Activated T-helper 2 cell treated with anti-CD3 and anti-CD28 coated beads, Interferon-gamma antibody, Interleukin-2, Interleukin-4, amounts not matched to agents 10 μg/mL and 5 μg/mL and 100 μg/mL, durations not matched to agents 14 hours and 24 hours and 36 hours (primary cell): ENCODE data around the gene KRTAP12-2. TPM values are rescaled to one million over a fixed set of nuclear protein-coding genes. Genes with fewer than 3 reads are reported as not detected.
"Not testable (repeated sequence)": the region's sequence is repeated elsewhere in the genome, so short reads cannot be mapped to it uniquely, and the experiment has no call there.

Experiments
- DNase-seq: peaks from one replicate; pipeline ENCODE4 v3.0.0; 2021; ENCODE audit warnings: low spot score
- H3K27ac Mint-ChIP-seq: one replicate; pipeline ENCODE4 v1.8.0; 2021; ENCODE audit warnings: mixed read lengths
- H3K27me3 Mint-ChIP-seq: one replicate; pipeline ENCODE4 v1.8.0; 2021; ENCODE audit warnings: low read depth, mixed read lengths
- H3K36me3 Mint-ChIP-seq: one replicate; pipeline ENCODE4 v1.8.0; 2021; ENCODE audit warnings: low read depth, mixed read lengths
- H3K4me1 Mint-ChIP-seq: one replicate; pipeline ENCODE4 v1.8.0; 2021; ENCODE audit warnings: low read depth, mixed read lengths
- H3K4me3 Mint-ChIP-seq: one replicate; pipeline ENCODE4 v1.8.0; 2021; ENCODE audit warnings: low read depth, mild to moderate bottlenecking, moderate library complexity, mixed read lengths
- H3K9me3 Mint-ChIP-seq: one replicate; pipeline ENCODE4 v1.8.0; 2021; ENCODE audit warnings: mixed read lengths
- intact Hi-C: fragments of 100-400 bp; cut with micrococcal nuclease; formaldehyde crosslinking; loops from one replicate; pipeline ENCODE4 v1.15.1; 2023
- total RNA-seq: library from RNA; stranded (reverse); gene quantifications from 2 replicates; pipeline ENCODE4 v1.2.3, GENCODE V29; 2022

KRTAP12-2 gene
- total RNA-seq, 1 donor from 2014 or later, result not detected

DNA sequence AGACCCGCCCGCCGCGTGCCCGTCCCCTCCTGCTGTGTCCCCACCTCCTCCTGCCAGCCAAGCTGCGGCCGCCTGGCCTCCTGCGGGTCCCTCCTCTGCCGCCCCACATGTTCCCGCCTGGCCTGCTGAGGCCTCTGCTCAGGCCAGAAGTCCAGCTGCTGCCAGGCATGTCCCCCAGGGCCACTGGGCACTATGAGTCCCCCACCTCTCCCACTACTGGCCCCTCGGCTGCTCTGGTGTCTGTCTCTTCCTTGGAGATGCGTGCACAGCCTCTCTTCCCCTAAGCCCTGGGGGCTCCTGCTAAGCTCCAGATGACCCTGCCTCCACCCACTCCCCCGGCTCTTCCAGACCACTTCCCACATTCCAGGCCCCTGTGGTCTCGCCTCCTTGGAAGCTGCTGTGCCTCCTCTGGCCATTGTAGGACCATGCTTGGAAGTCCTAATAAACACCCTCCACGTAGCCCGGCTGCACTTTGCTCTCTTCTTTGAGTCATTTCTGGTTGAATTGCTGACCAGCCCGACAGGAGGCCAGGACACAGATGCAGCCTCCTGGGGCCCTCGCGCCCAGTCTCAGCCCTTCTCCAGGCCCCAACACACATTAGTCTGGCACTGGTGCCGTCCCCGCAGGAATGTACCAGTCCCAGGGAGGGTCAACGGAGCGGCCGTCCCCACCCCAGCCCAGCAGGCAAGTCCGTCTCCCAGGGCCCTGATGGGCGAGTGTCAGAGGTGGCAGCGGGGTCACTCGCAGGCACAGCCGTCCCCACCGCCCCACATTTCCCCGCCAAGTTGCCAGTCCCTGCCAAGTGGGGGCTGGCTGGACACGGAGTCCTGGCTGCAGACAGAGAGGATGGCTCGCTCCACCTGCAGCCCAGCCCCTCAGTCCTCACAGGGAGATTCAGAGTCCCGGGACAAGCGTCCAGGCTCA, 31.3 kb upstream of the KRTAP12-2 start:
- peaks cover 57% of the 10 kb centered on the region for H3K27me3 Mint-ChIP-seq
- H3K27ac Mint-ChIP-seq, result no peak overlapping the region
- no peaks in the 10 kb centered on the region for H3K4me1 Mint-ChIP-seq
- H3K9me3 Mint-ChIP-seq, result peaks cover 12% of the 10 kb centered on the region
- intact Hi-C loops, result no loop called here
- H3K36me3 Mint-ChIP-seq, result no peaks in the 10 kb centered on the region
- DNase-seq, result peak; percentile 4
- H3K4me3 Mint-ChIP-seq, result no peak overlapping the region

DNA sequence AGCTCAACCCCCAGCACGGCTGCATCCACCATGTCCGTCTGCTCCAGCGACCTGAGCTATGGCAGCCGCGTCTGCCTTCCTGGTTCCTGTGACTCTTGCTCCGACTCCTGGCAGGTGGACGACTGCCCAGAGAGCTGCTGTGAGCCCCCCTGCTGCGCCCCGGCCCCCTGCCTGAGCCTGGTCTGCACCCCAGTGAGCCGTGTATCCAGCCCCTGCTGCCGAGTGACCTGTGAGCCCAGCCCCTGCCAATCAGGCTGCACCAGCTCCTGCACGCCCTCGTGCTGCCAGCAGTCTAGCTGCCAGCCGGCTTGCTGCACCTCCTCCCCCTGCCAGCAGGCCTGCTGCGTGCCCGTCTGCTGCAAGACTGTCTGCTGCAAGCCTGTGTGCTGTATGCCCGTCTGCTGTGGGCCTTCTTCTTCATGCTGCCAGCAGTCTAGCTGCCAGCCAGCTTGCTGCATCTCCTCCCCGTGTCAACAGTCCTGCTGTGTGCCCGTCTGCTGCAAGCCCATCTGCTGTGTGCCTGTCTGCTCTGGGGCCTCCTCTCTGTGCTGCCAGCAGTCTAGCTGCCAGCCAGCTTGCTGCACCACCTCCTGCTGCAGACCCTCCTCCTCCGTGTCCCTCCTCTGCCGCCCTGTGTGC, 30.6 kb upstream of the KRTAP12-2 start, which contains the start of gene KRTAP10-12:
Gene KRTAP10-12, plus strand, starts transcription at position 1 of the 639 bp plus-strand sequence. Its CDS starts 30 bp downstream, at position 31.
- H3K36me3 Mint-ChIP-seq, H3K4me1 Mint-ChIP-seq, intact Hi-C loops, H3K27ac Mint-ChIP-seq, H3K4me3 Mint-ChIP-seq: not testable (repeated sequence)
- DNase-seq, result peak; percentile 3
- H3K27me3 Mint-ChIP-seq, result peaks cover 53% of the 10 kb centered on the region
- peaks cover 20% of the 10 kb centered on the region for H3K9me3 Mint-ChIP-seq

GRCh38 chr21:44696572-44696971, 29.8 kb upstream of the KRTAP12-2 start:
- intact Hi-C loops, result no loop called here
- peak; percentile 3 for DNase-seq
- H3K36me3 Mint-ChIP-seq, result no peaks in the 10 kb centered on the region
- peaks cover 52% of the 10 kb centered on the region for H3K27me3 Mint-ChIP-seq
- peaks cover 20% of the 10 kb centered on the region for H3K9me3 Mint-ChIP-seq
- no peaks in the 10 kb centered on the region for H3K4me1 Mint-ChIP-seq
- no peak overlapping the region for H3K4me3 Mint-ChIP-seq
- no peak overlapping the region for H3K27ac Mint-ChIP-seq

DNA sequence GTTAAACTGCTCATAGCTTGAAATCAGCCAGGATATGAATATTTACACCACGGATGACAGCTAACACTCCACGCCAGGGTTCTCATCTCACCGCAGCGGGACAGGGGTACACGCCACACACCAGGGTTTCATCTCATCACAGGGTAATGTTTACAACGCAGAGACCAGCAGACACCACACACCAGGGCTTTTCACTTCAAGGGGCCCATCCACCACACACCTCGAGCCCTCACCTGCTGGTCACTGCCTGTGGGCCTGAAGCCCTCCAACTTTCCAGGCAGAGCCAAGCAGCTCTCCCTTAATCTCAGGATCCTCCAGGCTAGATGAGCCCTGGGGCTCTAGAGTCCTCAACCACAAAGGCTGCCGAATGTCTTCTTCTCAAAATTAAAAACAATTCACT, 28.9 kb upstream of the KRTAP12-2 start:
- H3K27ac Mint-ChIP-seq, result no peak overlapping the region

GRCh38 chr21:44695184-44695583, 28.5 kb upstream of the KRTAP12-2 start:
- H3K27me3 Mint-ChIP-seq, result peaks cover 51% of the 10 kb centered on the region
- H3K4me3 Mint-ChIP-seq, result no peak overlapping the region
- H3K4me1 Mint-ChIP-seq, result no peaks in the 10 kb centered on the region
- no peak overlapping the region for H3K27ac Mint-ChIP-seq
- intact Hi-C loops, result no loop called here
- H3K9me3 Mint-ChIP-seq, result peaks cover 20% of the 10 kb centered on the region
- DNase-seq, result peak; percentile 4
- H3K36me3 Mint-ChIP-seq, result no peaks in the 10 kb centered on the region

More for the DNA sequence above, 28.9 kb upstream of the KRTAP12-2 start:
- H3K36me3 Mint-ChIP-seq, result no peaks in the 10 kb centered on the region
- intact Hi-C loops, result no loop called here
- peaks cover 20% of the 10 kb centered on the region for H3K9me3 Mint-ChIP-seq
- no peaks in the 10 kb centered on the region for H3K4me1 Mint-ChIP-seq
- DNase-seq, result peak; percentile 4
- no peak overlapping the region for H3K4me3 Mint-ChIP-seq
- H3K27me3 Mint-ChIP-seq, result peaks cover 51% of the 10 kb centered on the region

- intact Hi-C loops, result no loop called here
- H3K27me3 Mint-ChIP-seq, result peaks cover 49% of the 10 kb centered on the region
- no peak overlapping the region for H3K27ac Mint-ChIP-seq
- no peak overlapping the region for H3K4me3 Mint-ChIP-seq
- H3K9me3 Mint-ChIP-seq, result peaks cover 20% of the 10 kb centered on the region
- DNase-seq, result peak; percentile 5
- H3K4me1 Mint-ChIP-seq, result no peaks in the 10 kb centered on the region
- H3K36me3 Mint-ChIP-seq, result no peaks in the 10 kb centered on the region
Measured at GRCh38 chr21:44694776-44695175, 28.0 kb upstream of the KRTAP12-2 start.

DNA sequence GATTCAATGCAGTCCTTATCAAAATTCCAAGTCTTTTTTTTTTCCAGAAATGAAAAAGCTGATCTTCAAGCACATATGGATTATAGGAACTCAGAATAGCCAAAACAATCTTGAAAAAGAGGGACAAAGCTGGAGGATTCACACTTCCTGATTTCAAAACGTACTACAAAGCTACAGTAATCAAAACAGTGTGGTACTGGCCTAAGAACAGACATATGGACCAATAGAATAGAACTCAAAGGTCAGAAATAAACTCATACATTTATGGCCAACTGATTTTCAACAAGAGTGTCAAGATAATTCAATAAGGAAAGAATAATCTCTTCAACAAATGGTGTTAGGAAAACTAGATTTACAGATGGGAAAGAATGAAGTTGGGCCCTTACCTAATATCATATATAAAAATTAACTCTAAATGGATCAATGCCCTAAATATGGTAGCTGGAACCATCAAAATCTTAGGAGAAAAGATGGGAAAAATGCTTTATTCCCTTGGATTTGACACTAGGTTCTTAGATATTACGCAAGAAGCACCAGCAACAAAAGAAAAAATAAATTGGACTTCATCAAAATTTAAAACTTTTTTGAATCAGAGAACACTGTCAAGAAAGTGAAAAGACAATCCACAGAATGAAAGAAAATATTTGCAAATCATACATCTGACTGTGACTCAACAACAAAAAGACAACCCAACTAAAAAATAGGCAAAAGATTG, 26.2 kb upstream of the KRTAP12-2 start:
- Mint-ChIP-seq H3K9me3 (peaks cover 20% of the 10 kb centered on the region), H3K4me1 (no peaks in the 10 kb centered on the region), H3K36me3 (no peaks in the 10 kb centered on the region), H3K27me3 (peaks cover 38% of the 10 kb centered on the region), H3K4me3 (no peak overlapping the region), H3K27ac (no peak overlapping the region)
- intact Hi-C loops, result no loop called here
- DNase-seq, result no peak

DNA sequence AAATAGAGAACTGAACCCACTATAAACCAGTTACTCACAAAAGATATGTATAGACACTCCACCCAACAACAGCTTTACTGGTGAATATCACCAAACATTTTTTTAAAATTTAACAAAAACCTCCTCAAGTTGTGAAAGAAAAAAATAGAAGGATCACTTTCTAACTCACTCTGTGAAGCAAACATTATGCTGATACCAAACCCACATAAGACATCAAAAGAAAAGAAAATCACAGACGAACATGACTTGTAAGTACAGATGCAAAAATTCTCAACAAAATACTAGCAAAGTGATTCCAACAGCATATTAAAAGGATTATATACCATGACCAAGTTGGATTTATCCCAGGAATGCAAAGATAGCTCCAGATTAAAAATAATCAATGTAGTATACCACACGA, 25.0 kb upstream of the KRTAP12-2 start:
- DNase-seq, result no peak
- H3K4me3 Mint-ChIP-seq, result no peak overlapping the region
- no peak overlapping the region for H3K27ac Mint-ChIP-seq
- H3K36me3 Mint-ChIP-seq, result no peaks in the 10 kb centered on the region
- peaks cover 28% of the 10 kb centered on the region for H3K27me3 Mint-ChIP-seq
- peaks cover 1% of the 10 kb centered on the region for H3K4me1 Mint-ChIP-seq
- peaks cover 20% of the 10 kb centered on the region for H3K9me3 Mint-ChIP-seq
- intact Hi-C loops, result no loop called here

DNA sequence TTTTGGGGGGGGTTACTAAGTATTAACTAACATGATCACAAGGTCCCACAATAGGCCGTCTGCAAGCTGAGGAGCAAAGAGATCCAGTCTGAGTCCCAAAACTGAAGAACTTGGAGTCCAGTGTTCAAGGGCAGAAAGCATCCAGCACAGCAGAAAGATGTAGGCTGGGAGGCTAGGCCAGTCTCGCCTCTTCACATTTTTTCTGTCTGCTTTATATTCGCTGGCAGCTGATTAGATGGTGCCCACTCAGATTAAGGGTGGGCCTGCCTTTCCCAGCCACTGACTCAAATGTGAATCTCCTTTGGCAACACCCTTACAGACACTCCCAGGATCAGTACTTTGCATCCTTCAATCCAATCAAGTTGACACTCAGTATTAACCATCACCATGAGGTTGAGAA, 23.0 kb upstream of the KRTAP12-2 start:
- DNase-seq, H3K27ac Mint-ChIP-seq, intact Hi-C loops, H3K36me3 Mint-ChIP-seq, H3K4me3 Mint-ChIP-seq, H3K4me1 Mint-ChIP-seq: not testable (repeated sequence)
- Mint-ChIP-seq H3K9me3 (peaks cover 20% of the 10 kb centered on the region), H3K27me3 (peaks cover 20% of the 10 kb centered on the region)

GRCh38 chr21:44687671-44688070, 20.9 kb upstream of the KRTAP12-2 start:
- peaks cover 6% of the 10 kb centered on the region for H3K4me1 Mint-ChIP-seq
- peaks cover 4% of the 10 kb centered on the region for H3K9me3 Mint-ChIP-seq
- intact Hi-C loops, result no loop called here
- H3K36me3 Mint-ChIP-seq, result no peaks in the 10 kb centered on the region
- H3K27ac Mint-ChIP-seq, result no peak overlapping the region
- no peak overlapping the region for H3K4me3 Mint-ChIP-seq
- H3K27me3 Mint-ChIP-seq, result peaks cover 16% of the 10 kb centered on the region
- peak; percentile 2 for DNase-seq

DNA sequence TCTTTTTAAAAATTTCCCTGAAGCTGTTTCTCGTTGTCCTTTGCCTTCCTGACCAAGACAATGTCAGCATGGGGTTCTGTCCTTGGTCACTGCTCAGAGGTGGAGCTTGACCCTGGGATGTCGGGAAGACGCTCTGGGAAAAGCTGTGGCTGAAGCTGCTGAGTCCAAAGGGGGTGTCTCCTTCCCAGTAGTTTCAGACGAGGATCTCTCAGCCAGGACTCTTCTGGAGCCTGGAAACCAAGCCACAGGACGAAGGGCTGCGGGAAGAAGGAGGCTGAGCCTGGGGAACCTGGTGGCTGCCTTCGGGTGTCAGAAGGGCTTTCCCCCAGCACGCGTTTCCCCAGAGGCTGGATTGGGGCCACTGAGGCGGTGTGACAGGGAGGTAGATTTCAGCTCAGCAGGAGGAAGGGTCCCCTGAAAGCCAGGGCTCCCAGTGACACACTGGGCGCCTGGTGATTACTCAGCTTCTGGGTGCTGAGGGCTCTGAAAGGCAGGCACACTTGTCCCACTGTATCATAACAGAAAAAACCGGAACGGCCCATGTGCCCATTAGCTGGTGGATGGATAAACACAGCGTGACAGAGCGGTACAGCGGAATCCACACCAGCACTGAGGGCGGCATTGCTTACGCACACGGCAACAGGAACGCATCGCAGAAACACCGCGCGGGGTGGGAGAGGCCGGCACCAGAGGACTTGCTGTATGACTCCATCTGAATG, 20.3 kb upstream of the KRTAP12-2 start:
- Mint-ChIP-seq H3K36me3 (no peaks in the 10 kb centered on the region), H3K27ac (no peak overlapping the region), H3K9me3 (no peaks in the 10 kb centered on the region), H3K4me3 (no peak overlapping the region), H3K27me3 (peaks cover 15% of the 10 kb centered on the region), H3K4me1 (peaks cover 6% of the 10 kb centered on the region)
- intact Hi-C loops, result no loop called here
- DNase-seq, result peak; percentile 3
